OCI-LY1 (cell line): Measurements from ENCODE around the gene BACE2.

Source experiments
- EZH2 ChIP-seq: fragments of 200-600 bp; sonication (generic), shearing (Covaris generic); IDR thresholded peaks from 2 replicates; pipeline ENCODE4 v1.8.0; 2017; ENCODE audit warnings: borderline replicate concordance, mixed run types, mild to moderate bottlenecking, antibody characterized with exemption, low read length, moderate library complexity, mixed read lengths
- TF ChIP-seq, protein P1 (sequence below): fragments of 200-600 bp; sonication (generic), shearing (Covaris generic); IDR thresholded peaks from 2 replicates; pipeline ENCODE4 v1.5.1; 2017; ENCODE audit warnings: mild to moderate bottlenecking, antibody characterized with exemption, low read length, moderate library complexity, mixed read lengths

DNA sequence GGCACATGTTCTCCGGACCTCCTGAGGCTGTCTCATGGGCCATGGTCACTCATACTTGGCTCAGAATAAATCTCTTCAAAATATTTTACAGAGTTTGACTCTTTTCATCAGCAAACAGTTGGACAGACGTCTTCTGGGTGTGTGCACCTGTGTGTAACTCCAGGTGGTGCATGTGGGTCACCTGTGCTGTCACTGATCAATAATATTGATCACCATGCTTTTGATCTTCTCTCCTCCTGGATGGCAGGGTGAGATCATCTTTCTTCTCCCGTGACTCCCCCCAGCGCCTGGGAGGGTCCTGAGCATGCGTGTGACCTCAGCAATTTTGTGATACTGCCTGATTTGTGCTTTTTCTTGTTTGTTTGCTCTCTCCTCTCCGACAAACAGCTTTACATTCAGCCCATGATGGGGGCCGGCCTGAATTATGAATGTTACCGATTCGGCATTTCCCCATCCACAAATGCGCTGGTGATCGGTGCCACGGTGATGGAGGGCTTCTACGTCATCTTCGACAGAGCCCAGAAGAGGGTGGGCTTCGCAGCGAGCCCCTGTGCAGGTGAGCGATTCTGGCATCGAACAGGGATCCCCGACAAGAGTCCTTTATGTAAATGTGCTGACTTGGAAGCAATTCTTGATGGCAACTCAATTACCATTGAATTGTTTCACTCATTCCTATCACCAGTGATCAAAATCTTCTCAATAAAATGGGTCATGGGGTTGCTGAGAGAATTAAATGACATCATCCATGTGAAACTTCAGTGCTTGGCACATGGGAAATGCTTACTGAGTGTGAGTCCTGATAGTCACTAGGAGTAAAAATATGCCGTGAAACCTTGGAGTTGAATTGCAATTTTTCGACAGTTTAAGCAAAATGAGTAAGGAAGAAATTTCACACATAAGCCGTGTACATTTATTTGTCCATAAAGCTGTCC, 89.1 kb downstream of the BACE2 start:
- TF ChIP-seq, protein P1, sequence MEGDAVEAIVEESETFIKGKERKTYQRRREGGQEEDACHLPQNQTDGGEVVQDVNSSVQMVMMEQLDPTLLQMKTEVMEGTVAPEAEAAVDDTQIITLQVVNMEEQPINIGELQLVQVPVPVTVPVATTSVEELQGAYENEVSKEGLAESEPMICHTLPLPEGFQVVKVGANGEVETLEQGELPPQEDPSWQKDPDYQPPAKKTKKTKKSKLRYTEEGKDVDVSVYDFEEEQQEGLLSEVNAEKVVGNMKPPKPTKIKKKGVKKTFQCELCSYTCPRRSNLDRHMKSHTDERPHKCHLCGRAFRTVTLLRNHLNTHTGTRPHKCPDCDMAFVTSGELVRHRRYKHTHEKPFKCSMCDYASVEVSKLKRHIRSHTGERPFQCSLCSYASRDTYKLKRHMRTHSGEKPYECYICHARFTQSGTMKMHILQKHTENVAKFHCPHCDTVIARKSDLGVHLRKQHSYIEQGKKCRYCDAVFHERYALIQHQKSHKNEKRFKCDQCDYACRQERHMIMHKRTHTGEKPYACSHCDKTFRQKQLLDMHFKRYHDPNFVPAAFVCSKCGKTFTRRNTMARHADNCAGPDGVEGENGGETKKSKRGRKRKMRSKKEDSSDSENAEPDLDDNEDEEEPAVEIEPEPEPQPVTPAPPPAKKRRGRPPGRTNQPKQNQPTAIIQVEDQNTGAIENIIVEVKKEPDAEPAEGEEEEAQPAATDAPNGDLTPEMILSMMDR: no peak
- no peak for TF ChIP-seq EZH2
